ENCODE results near the gene DBX2. TPM values are rescaled to one million over a fixed set of nuclear protein-coding genes. Genes with fewer than 3 reads are reported as not detected.
"Not testable (repeated sequence)": the region's sequence is repeated elsewhere in the genome, so short reads cannot be mapped to it uniquely, and the experiment has no call there.

DBX2 gene
- total RNA-seq, 4 donors from 2014 or later: 0.35 TPM; not detected in 3

DNA sequence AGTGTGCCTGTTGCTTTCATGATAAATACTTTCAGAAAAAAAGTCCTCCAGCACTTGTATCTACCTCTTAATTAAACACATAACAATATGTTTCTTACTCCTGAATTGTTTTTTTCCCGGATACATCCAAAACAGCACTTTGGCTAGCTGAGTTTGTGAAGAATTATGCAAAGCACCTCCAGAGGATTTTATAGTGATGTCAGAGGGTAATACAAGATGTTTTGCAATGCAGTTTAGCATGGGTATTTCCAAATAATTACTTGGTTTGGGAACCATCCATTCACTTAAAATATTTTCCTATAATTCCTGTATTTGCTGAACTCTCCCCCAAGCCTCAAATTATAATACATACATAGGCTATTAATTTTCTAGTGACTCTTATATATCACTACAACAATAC lies 37.7 kb upstream of the DBX2 start:
- no peaks in the 10 kb centered on the region for H3K27me3 ChIP-seq
- no peaks in the 10 kb centered on the region for H3K36me3 ChIP-seq
- no peak for DNase-seq
- H3K4me1 ChIP-seq: no peaks in the 10 kb centered on the region
- H3K9me3 ChIP-seq: no peaks in the 10 kb centered on the region
- TF ChIP-seq, protein P1, sequence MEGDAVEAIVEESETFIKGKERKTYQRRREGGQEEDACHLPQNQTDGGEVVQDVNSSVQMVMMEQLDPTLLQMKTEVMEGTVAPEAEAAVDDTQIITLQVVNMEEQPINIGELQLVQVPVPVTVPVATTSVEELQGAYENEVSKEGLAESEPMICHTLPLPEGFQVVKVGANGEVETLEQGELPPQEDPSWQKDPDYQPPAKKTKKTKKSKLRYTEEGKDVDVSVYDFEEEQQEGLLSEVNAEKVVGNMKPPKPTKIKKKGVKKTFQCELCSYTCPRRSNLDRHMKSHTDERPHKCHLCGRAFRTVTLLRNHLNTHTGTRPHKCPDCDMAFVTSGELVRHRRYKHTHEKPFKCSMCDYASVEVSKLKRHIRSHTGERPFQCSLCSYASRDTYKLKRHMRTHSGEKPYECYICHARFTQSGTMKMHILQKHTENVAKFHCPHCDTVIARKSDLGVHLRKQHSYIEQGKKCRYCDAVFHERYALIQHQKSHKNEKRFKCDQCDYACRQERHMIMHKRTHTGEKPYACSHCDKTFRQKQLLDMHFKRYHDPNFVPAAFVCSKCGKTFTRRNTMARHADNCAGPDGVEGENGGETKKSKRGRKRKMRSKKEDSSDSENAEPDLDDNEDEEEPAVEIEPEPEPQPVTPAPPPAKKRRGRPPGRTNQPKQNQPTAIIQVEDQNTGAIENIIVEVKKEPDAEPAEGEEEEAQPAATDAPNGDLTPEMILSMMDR (IDR thresholded peaks at IDR 0.05): no peak
- no peak for TF ChIP-seq POLR2A (IDR thresholded peaks at IDR 0.05)
- intact Hi-C loops (cut with DNase I; ENCODE audit: low total_unique reads): no loop called here
- H3K4me3 ChIP-seq: no peak overlapping the region
- H3K27ac ChIP-seq: no peak overlapping the region

DNA sequence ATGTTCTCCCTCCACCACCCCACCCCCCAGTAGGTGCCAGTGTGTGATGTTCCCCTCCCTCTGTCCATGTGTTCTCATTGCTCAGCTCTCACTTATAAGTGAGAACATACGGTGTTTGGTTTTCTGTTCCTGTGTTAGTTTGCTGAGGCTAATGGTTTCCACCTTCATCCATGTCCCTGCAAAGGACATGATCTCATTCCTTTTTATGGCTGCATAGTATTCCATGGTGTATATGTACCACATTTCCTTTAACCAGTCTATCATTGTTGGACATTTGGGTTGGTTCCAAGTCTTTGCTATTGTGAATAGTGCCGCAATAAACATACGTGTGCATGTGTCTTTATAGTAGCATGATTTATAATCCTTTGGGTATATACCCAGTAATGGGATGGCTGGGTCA lies 33.3 kb upstream of the DBX2 start:
- intact Hi-C loops (cut with DNase I; ENCODE audit: low total_unique reads): not testable (repeated sequence)

DNA sequence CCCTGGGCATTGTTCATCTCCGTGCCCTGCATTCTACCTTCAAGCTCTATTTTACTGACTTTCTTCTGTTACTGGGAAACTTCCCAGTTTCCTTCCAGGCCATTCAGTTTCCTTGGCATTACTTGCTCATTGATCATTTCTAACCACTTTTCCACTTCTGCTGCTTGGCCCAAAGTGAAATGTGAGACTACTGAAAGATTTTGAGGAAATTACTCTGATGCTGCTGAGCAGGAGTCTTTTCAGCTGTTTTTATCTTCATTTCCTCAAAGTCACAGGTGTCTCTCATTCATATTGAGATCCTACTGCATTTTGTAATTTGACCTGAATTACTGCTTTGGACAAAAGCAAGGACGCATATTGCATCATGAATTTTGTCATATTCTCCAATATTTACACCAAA lies 26.4 kb upstream of the DBX2 start:
- Histone ChIP-seq H3K36me3 (no peaks in the 10 kb centered on the region), H3K27ac (no peak overlapping the region), H3K4me3 (no peak overlapping the region), H3K4me1 (no peaks in the 10 kb centered on the region), H3K9me3 (no peaks in the 10 kb centered on the region), H3K27me3 (no peaks in the 10 kb centered on the region)
- TF ChIP-seq, protein P1 (IDR thresholded peaks at IDR 0.05): no peak
- no peak for TF ChIP-seq POLR2A (IDR thresholded peaks at IDR 0.05)
- no peak for DNase-seq
- intact Hi-C loops (cut with DNase I; ENCODE audit: low total_unique reads): no loop called here

More for the DNA sequence above, 33.3 kb upstream of the DBX2 start:
- not testable (repeated sequence) for H3K9me3 ChIP-seq, H3K27ac ChIP-seq, H3K4me3 ChIP-seq, H3K4me1 ChIP-seq, DNase-seq, H3K27me3 ChIP-seq, H3K36me3 ChIP-seq

DNA sequence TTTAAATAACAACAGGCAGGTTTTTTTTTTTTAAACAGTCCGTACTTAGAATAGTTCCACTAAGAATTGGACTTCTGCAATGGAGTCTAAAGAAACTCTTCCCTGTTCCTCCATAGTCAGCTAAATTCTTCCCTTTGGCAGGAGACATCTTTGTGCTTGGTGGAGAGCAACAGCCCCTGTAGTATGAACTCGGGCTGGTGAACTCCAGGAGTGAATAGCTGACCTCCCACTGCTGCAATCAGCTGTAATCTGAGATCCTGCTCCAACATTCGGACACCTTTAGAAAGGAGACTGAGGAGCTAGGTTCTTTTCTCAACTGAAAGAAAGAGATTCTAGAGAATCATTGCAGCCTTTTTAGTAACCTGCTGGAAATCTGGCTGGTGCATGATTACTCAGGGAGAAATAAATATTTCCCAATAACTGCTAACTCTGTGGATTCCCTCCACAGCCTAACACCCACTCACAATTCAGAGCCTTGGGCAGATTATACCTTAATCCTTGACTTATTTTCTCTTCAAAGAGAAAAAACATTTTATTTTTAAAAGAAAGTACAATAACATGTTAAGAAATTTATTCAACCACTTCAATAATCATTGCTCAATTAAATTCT lies 25.6 kb upstream of the DBX2 start:
- no peak for TF ChIP-seq POLR2A (IDR thresholded peaks at IDR 0.05)
- TF ChIP-seq, protein P1 (IDR thresholded peaks at IDR 0.05): no peak
- no peaks in the 10 kb centered on the region for H3K36me3 ChIP-seq

DNA sequence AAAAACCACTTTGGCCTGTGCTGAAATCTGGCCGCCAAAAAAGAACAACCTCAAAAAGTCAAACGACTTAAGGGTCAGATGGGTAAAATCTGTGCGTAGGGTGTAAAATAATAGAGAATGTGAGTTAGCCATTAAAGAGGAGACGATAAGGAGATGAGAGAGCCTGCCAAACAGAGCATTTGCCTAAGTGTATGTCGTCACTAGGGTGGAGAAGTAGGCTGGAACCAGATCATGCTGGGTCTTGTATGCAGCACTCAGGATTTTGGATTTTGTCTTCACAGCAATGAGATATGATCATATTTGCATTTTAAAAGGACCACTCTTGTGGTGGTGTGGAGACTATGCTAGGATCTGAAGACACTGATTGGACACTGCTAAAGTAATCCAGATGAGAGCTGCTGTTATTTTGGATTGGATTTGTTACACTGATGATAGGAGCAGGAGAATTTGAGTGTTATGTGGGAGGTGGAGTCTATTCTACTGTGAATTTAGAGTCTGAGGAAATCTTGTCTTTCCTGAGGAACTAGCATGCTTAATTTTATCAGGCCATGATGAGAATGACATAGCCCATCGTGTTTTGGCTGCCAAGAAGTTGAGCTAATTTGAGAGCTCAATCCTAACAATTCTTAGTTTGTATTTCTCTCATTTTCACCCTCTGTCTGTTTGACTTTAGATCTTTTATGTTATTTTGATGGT lies 24.8 kb upstream of the DBX2 start:
- H3K4me1 ChIP-seq: no peaks in the 10 kb centered on the region
- no peak overlapping the region for H3K4me3 ChIP-seq

More for the DNA sequence above, 25.6 kb upstream of the DBX2 start:
- no peaks in the 10 kb centered on the region for H3K9me3 ChIP-seq
- H3K27me3 ChIP-seq: no peaks in the 10 kb centered on the region
- H3K27ac ChIP-seq: no peak overlapping the region
- no peak for DNase-seq
- no peaks in the 10 kb centered on the region for H3K4me1 ChIP-seq
- H3K4me3 ChIP-seq: no peak overlapping the region
- intact Hi-C loops (cut with DNase I; ENCODE audit: low total_unique reads): no loop called here

More for the DNA sequence above, 24.8 kb upstream of the DBX2 start:
- no peaks in the 10 kb centered on the region for H3K9me3 ChIP-seq
- no peaks in the 10 kb centered on the region for H3K36me3 ChIP-seq
- H3K27ac ChIP-seq: no peak overlapping the region
- H3K27me3 ChIP-seq: no peaks in the 10 kb centered on the region
- TF ChIP-seq POLR2A (IDR thresholded peaks at IDR 0.05): no peak
- TF ChIP-seq, protein P1 (IDR thresholded peaks at IDR 0.05): no peak
- intact Hi-C loops (cut with DNase I; ENCODE audit: low total_unique reads): no loop called here
- DNase-seq: no peak

Data from uterus (tissue), 4 donors.